Measurements from ENCODE around the gene ALOX15B. TPM values are rescaled to one million over a fixed set of nuclear protein-coding genes. Genes with fewer than 3 reads are reported as not detected.

The ALOX15B gene
- total and polyA plus RNA-seq, 9 of the 15 experiments (the other 6 are each of a cell fraction or from before 2014, with no cell fraction given), result 0.04 TPM; not detected in 8

DNA sequence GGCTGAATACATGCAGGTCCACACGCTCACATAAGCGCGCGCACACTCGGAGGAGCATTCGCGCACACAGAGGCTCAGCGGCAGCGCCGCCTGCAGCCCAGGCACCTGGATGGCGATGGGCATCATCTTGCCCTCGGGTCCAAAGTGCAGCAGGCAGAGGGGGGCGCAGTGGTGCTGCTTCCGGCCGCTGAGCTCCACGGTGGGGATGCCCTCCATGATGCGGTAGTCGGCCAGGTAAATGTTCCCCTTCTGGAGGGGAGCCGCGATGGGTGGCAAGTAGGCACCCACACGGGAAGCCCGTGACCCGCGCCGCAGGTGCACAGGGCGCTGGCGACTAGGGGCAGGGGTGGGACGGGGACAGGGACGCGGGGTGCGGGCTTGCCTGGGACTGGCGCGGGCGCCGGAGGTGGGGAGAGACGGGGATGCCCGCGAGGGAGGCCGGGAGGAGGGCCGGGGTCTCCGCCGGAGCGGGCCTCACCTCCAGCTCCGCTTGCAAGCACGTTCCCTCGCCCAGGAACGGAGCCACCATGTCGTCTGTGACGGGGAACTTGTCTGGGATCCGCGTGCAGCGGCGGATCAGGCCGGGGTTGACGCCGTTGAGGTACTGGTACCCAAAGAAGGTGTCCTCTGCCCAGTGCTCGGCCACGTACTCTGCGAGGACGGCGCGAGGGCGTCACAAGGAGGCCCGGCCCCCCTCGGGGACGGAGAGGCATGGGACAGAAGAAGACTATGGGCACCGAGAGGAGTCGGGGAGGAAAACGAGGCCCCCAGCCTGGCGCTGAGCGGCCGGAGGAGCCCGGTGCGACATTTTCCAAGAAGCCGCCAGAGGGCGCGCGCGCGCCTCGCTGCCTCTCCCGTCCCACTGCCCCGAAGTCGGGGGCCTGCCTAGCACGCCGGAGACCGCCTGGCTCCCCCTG lies 40.7 kb downstream of the ALOX15B start (continued):
- TF ChIP-seq, protein P1, sequence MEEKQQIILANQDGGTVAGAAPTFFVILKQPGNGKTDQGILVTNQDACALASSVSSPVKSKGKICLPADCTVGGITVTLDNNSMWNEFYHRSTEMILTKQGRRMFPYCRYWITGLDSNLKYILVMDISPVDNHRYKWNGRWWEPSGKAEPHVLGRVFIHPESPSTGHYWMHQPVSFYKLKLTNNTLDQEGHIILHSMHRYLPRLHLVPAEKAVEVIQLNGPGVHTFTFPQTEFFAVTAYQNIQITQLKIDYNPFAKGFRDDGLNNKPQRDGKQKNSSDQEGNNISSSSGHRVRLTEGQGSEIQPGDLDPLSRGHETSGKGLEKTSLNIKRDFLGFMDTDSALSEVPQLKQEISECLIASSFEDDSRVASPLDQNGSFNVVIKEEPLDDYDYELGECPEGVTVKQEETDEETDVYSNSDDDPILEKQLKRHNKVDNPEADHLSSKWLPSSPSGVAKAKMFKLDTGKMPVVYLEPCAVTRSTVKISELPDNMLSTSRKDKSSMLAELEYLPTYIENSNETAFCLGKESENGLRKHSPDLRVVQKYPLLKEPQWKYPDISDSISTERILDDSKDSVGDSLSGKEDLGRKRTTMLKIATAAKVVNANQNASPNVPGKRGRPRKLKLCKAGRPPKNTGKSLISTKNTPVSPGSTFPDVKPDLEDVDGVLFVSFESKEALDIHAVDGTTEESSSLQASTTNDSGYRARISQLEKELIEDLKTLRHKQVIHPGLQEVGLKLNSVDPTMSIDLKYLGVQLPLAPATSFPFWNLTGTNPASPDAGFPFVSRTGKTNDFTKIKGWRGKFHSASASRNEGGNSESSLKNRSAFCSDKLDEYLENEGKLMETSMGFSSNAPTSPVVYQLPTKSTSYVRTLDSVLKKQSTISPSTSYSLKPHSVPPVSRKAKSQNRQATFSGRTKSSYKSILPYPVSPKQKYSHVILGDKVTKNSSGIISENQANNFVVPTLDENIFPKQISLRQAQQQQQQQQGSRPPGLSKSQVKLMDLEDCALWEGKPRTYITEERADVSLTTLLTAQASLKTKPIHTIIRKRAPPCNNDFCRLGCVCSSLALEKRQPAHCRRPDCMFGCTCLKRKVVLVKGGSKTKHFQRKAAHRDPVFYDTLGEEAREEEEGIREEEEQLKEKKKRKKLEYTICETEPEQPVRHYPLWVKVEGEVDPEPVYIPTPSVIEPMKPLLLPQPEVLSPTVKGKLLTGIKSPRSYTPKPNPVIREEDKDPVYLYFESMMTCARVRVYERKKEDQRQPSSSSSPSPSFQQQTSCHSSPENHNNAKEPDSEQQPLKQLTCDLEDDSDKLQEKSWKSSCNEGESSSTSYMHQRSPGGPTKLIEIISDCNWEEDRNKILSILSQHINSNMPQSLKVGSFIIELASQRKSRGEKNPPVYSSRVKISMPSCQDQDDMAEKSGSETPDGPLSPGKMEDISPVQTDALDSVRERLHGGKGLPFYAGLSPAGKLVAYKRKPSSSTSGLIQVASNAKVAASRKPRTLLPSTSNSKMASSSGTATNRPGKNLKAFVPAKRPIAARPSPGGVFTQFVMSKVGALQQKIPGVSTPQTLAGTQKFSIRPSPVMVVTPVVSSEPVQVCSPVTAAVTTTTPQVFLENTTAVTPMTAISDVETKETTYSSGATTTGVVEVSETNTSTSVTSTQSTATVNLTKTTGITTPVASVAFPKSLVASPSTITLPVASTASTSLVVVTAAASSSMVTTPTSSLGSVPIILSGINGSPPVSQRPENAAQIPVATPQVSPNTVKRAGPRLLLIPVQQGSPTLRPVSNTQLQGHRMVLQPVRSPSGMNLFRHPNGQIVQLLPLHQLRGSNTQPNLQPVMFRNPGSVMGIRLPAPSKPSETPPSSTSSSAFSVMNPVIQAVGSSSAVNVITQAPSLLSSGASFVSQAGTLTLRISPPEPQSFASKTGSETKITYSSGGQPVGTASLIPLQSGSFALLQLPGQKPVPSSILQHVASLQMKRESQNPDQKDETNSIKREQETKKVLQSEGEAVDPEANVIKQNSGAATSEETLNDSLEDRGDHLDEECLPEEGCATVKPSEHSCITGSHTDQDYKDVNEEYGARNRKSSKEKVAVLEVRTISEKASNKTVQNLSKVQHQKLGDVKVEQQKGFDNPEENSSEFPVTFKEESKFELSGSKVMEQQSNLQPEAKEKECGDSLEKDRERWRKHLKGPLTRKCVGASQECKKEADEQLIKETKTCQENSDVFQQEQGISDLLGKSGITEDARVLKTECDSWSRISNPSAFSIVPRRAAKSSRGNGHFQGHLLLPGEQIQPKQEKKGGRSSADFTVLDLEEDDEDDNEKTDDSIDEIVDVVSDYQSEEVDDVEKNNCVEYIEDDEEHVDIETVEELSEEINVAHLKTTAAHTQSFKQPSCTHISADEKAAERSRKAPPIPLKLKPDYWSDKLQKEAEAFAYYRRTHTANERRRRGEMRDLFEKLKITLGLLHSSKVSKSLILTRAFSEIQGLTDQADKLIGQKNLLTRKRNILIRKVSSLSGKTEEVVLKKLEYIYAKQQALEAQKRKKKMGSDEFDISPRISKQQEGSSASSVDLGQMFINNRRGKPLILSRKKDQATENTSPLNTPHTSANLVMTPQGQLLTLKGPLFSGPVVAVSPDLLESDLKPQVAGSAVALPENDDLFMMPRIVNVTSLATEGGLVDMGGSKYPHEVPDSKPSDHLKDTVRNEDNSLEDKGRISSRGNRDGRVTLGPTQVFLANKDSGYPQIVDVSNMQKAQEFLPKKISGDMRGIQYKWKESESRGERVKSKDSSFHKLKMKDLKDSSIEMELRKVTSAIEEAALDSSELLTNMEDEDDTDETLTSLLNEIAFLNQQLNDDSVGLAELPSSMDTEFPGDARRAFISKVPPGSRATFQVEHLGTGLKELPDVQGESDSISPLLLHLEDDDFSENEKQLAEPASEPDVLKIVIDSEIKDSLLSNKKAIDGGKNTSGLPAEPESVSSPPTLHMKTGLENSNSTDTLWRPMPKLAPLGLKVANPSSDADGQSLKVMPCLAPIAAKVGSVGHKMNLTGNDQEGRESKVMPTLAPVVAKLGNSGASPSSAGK (IDR thresholded peaks at IDR 0.05), result peak; percentile 38
- no peak for TF ChIP-seq NFE2L1 (tag; IDR thresholded peaks at IDR 0.05; ENCODE audit: borderline replicate concordance, low read depth)
